Ishikawa (cell line): ENCODE data around the gene TRIM3.

Experiments
- CEBPB ChIP-seq: IDR thresholded peaks from 2 replicates; pipeline ENCODE4 v1.6.1; 2012
- CREB1 ChIP-seq: IDR thresholded peaks from 2 replicates; pipeline ENCODE4 v1.6.1; 2012; ENCODE audit warnings: low read depth
- EGR1 ChIP-seq: IDR thresholded peaks from 2 replicates; pipeline ENCODE4 v1.6.1; 2012
- EP300 ChIP-seq: IDR thresholded peaks from 2 replicates; pipeline ENCODE4 v1.6.1; 2012; ENCODE audit warnings: borderline replicate concordance
- FOXM1 ChIP-seq: IDR thresholded peaks from 2 replicates; pipeline ENCODE4 v1.6.1; 2012; ENCODE audit warnings: low read depth, borderline replicate concordance
- NFIC ChIP-seq: IDR thresholded peaks from 2 replicates; pipeline ENCODE4 v1.6.1; 2012
- RAD21 ChIP-seq: IDR thresholded peaks from 2 replicates; pipeline ENCODE4 v1.6.1; 2012; ENCODE audit warnings: low read depth
- TAF1 ChIP-seq: IDR thresholded peaks from 2 replicates; pipeline ENCODE4 v1.6.1; 2012; ENCODE audit warnings: low read depth, mild to moderate bottlenecking
- TCF12 ChIP-seq: IDR thresholded peaks from 2 replicates; pipeline ENCODE4 v1.6.1; 2012; ENCODE audit warnings: low read depth
- TEAD4 ChIP-seq: IDR thresholded peaks from 2 replicates; pipeline ENCODE4 v1.6.1; 2012
- YY1 ChIP-seq: IDR thresholded peaks from 2 replicates; pipeline ENCODE4 v1.6.1; 2012; ENCODE audit warnings: low read depth
- ZBTB7A ChIP-seq: IDR thresholded peaks from 2 replicates; pipeline ENCODE4 v1.6.1; 2012; ENCODE audit warnings: low read depth
- TF ChIP-seq, protein P1 (sequence below): IDR thresholded peaks from 2 replicates; pipeline ENCODE4 v1.6.1; 2012; ENCODE audit warnings: low read depth, mild to moderate bottlenecking
- TF ChIP-seq, protein P2 (sequence below): IDR thresholded peaks from 2 replicates; pipeline ENCODE4 v1.6.1; 2012
- TF ChIP-seq, protein P3 (sequence below): IDR thresholded peaks from 2 replicates; pipeline ENCODE4 v1.6.1; 2012

The TRIM3 gene

DNA sequence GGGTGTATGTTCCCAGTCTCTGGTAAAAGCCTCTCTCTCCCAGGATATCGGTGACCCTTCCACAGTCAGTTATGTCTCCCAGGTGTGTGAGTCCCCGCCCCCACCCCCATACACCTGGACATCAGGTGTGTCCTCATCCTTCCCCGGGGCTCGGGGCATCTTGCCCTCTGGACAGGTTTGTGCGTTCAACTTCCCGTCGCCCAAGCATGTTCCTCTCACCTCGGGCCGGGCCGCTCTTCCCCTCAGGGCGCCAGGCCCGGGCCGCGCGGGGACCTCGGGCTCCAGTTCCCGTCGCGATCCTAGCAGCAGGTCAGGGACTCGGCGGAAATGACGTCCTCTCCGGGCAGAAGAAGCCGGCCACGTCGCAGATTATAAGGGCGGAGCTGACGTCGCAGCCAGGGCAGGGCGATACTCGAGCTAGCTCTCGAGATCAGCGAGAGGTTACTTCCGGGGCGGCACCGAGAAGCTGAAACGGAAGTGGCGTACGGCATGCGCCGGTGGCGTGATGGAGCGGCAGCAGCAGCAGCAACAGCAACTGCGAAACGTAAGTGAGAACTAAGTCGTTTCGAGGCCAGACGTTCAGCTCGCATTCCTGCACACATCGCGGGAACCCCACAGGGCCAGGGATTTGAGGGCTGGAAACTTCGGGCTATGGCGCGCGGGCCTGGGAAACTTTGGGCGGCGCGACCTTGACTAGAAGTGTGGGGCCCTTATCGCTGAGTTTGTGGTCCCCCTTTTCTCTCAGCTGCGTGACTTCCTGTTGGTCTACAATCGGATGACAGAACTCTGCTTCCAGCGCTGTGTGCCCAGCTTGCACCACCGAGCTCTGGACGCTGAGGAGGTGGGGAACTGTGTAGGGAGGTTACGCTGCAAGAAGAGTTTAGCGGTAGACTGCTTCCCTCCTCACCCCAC is 7.5 kb upstream of the TRIM3 start, which contains the start of the genes ARFIP2 and TIMM10B:
TSS of gene ARFIP2 (minus strand) at position 320 of the 912 bp plus-strand sequence. CDS start 910 bp downstream, outside the sequence.
TSS of gene TIMM10B (plus strand) at position 490 of the 912 bp plus-strand sequence. CDS start at position 506, 16 bp downstream.
- TF ChIP-seq, protein P1, sequence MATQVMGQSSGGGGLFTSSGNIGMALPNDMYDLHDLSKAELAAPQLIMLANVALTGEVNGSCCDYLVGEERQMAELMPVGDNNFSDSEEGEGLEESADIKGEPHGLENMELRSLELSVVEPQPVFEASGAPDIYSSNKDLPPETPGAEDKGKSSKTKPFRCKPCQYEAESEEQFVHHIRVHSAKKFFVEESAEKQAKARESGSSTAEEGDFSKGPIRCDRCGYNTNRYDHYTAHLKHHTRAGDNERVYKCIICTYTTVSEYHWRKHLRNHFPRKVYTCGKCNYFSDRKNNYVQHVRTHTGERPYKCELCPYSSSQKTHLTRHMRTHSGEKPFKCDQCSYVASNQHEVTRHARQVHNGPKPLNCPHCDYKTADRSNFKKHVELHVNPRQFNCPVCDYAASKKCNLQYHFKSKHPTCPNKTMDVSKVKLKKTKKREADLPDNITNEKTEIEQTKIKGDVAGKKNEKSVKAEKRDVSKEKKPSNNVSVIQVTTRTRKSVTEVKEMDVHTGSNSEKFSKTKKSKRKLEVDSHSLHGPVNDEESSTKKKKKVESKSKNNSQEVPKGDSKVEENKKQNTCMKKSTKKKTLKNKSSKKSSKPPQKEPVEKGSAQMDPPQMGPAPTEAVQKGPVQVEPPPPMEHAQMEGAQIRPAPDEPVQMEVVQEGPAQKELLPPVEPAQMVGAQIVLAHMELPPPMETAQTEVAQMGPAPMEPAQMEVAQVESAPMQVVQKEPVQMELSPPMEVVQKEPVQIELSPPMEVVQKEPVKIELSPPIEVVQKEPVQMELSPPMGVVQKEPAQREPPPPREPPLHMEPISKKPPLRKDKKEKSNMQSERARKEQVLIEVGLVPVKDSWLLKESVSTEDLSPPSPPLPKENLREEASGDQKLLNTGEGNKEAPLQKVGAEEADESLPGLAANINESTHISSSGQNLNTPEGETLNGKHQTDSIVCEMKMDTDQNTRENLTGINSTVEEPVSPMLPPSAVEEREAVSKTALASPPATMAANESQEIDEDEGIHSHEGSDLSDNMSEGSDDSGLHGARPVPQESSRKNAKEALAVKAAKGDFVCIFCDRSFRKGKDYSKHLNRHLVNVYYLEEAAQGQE: no peak
- TF ChIP-seq RAD21 (no peak), TEAD4 (no peak), NFIC (no peak), EP300 (0 out of 2 replicates have a peak, but pooled peaks have one; percentile 28), ZBTB7A (no peak), YY1 (peak; percentile 59), TCF12 (no peak; the same call in 1 of the 2 replicates), CREB1 (peak; percentile 96), EGR1 (no peak; the same call in 1 of the 2 replicates), FOXM1 (no peak), CEBPB (no peak), TAF1 (peak; percentile 67)
- TF ChIP-seq, protein P2, sequence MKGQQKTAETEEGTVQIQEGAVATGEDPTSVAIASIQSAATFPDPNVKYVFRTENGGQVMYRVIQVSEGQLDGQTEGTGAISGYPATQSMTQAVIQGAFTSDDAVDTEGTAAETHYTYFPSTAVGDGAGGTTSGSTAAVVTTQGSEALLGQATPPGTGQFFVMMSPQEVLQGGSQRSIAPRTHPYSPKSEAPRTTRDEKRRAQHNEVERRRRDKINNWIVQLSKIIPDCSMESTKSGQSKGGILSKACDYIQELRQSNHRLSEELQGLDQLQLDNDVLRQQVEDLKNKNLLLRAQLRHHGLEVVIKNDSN: 0 out of 2 replicates have a peak, but pooled peaks have one; percentile 26
- TF ChIP-seq, protein P3, sequence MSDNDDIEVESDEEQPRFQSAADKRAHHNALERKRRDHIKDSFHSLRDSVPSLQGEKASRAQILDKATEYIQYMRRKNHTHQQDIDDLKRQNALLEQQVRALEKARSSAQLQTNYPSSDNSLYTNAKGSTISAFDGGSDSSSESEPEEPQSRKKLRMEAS: peak; percentile 89

DNA sequence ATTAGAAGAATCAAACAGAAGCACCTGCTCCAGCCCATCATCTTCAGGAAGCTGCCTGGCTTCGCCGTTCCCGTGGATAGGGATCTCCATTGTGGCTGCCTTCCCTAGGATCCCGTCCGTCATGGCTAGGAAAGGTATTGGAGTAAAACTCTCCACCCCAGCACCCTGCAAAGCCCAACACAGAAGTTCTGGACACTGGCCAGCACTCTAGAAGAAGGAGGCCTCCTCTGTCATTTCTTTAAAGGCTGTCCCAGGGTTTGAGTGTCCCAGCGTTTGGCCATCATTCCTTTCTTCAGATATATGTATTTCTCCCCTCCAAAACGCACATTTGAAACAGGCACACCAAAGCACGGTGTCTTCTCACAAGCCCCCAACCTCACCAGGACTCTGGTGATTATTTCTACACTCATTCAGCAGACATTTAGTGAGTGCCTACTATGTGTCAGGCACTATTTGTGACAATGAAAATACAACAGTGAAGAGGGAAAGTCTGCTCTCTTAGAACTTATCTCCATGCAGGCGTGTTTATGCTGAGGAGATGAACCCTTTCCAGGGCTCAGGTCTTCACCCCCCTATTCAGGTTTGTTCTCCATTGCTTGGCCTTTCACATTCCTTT is 6.7 kb upstream of the TRIM3 start:
- TF ChIP-seq ZBTB7A (no peak), CEBPB (no peak)

DNA sequence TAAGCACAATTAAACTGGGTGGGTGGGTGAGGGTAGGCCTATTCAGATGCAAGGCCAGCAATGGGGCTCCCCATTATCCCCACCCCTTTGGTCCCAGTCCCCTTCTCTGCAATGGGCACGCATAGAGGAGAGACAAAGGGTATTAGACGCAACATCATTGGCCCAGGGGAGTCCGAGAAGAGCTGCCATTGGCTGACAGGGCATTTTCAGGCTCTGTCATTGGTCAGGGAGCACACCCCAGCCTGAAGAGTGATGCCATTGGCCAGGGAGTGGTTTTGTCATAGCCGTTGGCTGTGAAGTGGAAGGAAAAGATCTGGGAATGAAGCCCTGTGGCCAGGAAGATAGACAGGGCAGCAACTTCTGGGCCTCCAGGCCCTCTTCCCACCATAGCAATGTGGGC is 2.8 kb upstream of the TRIM3 start:
- TF ChIP-seq TCF12 (no peak), TEAD4 (no peak), CEBPB (no peak), CREB1 (no peak), RAD21 (no peak), NFIC (no peak), ZBTB7A (no peak), TAF1 (no peak), YY1 (no peak), EGR1 (no peak), EP300 (no peak), FOXM1 (no peak)
- TF ChIP-seq, protein P2: no peak
- TF ChIP-seq, protein P3: no peak
- TF ChIP-seq, protein P1: no peak

DNA sequence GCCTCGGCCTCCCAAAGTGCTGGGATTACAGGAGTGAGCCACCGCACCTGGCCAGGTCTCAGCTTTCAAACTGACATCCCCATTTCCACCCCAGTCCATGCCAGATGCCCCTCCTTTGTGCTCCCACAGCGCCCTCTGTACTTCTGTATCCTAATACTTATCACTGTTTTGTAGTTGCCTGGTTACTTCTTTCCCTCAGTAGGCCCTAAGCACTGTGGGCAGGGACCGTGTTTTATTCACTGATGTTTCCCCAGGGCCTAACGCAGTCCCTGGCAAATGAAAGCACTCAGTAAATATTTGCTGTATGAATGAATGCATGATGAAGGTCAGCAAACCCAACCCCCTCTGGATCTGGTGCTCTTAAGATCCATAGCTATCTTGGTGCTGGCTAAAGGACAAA is 2.2 kb upstream of the TRIM3 start:
- TF ChIP-seq FOXM1 (no peak), TAF1 (no peak), ZBTB7A (no peak), EGR1 (no peak), EP300 (no peak), CEBPB (no peak), CREB1 (no peak), YY1 (no peak), TCF12 (no peak), RAD21 (no peak), NFIC (no peak)
- TF ChIP-seq, protein P2: no peak
- TF ChIP-seq, protein P1: no peak
